Measurements from ENCODE around the gene OR5C1. TPM values are rescaled to one million over a fixed set of nuclear protein-coding genes. Genes with fewer than 3 reads are reported as not detected.
"Not testable (repeated sequence)": the region's sequence is repeated elsewhere in the genome, so short reads cannot be mapped to it uniquely, and the experiment has no call there.

Gene OR5C1
- polyA plus RNA-seq (ENCODE audit: insufficient read length), result not detected

DNA sequence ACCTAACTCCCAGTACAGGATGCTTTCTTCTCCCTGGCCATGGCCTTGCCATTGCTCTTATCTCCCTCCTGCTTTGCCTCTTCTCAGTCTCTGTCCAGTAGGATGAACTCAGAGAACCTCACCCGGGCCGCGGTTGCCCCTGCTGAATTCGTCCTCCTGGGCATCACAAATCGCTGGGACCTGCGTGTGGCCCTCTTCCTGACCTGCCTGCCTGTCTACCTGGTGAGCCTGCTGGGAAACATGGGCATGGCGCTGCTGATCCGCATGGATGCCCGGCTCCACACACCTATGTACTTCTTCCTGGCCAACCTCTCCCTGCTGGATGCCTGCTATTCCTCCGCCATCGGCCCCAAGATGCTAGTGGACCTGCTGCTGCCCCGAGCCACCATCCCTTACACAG, at the start of gene OR5C1:
OR5C1 (plus strand) TSS at position 103 of the 400 bp plus-strand sequence; CDS start at position 103, 0 bp downstream.
- no peak for DNase-seq (ENCODE audit: low read depth)

GRCh38 chr9:122742003-122742402, 46.7 kb upstream of the OR5C1 start, which contains the start of gene OR1L6:
Gene OR1L6, plus strand, starts transcription at chr9:122742303. Its CDS starts 7,545 bp downstream, at chr9:122749848.
- DNase-seq (ENCODE audit: low read depth), result no peak

- no peak for DNase-seq (ENCODE audit: low read depth)
Measured at GRCh38 chr9:122754825-122755224, 33.9 kb upstream of the OR5C1 start.

GRCh38 chr9:122767817-122768216, 20.9 kb upstream of the OR5C1 start:
- no peak for DNase-seq (ENCODE audit: low read depth)

DNA sequence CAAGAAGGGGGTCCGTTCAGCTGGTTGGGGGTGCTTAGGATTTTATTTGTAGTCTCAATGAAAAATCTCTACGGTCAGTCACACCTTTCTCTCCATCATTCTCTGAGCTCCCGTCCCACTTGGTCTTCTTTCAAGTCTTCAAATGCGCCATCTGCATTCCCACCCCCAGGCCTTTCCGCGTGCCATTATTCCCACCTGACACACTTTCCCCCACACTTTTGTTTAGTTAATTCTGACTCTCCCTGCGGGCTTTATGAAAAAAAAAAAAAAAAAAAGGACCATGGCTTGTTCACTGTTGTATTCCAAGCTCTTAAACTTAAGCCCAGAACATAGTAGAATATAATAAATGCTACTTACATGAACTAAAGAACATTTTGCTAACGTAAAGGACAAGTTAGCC, 11.7 kb upstream of the OR5C1 start:
- DNase-seq (ENCODE audit: low read depth), result no peak

GRCh38 chr9:122777935-122778627, 10.7 kb upstream of the OR5C1 start:
- DNase-seq (ENCODE audit: low read depth), result no peak

DNA sequence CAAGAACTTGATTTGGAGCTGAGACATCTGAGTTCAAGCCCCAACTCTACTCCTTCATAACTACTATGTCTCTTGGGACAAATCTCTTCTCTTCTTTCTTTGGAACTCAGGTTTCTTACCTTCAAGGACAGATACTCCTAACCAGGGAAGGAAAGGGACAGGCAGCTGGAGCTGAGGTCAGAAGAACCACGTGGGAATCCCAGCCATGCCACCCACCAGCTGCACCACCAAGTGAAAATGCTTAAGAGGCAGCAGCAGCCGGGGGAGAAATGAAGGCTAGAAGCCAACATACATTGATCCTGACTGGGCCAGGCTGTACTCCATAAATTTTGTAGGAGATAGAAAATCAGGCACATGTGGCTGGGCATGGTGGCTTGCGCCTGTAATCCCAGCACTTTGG, 9.6 kb upstream of the OR5C1 start:
- no peak for DNase-seq (ENCODE audit: low read depth)

- no peak for DNase-seq (ENCODE audit: low read depth)
Measured at GRCh38 chr9:122780026-122780425, 8.7 kb upstream of the OR5C1 start.

DNA sequence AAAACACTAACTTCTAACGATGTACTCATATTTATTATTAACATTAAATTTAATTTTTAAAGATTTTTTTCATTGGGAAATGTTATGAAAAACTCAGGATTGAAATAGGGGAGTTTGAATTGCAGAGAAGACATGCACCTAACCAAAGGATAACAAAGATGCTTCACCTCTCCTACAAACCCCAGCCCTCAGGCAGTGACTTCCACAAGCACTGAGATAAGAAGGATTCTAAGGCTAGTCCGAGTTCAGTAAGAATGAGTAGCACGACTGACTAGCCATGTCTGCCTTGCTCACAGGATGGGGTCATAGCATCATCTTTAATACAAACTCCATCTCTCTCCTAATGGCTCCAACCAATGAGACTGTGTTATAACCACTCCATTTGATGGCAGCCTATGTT, 7.1 kb upstream of the OR5C1 start:
- DNase-seq (ENCODE audit: low read depth), result no peak

DNA sequence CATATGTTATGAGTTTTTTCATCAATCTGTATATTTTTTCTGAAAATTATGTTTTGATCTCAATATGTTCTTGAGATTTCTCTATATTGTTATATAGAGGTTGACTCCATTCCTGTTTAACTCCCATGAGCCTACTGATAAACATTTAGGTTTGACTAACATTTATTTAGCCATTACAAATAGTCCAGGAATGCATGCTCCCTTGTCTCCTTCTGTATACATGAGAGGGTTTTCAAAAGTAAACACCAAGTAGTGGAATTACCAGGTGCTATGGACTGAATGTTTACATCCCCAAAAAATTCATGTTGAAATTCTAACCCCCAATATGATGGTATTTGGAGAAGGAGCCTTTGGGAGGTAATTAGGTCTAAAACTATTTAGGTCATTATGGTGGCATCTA, 3.5 kb upstream of the OR5C1 start:
- no peak for DNase-seq (ENCODE audit: low read depth)

DNA sequence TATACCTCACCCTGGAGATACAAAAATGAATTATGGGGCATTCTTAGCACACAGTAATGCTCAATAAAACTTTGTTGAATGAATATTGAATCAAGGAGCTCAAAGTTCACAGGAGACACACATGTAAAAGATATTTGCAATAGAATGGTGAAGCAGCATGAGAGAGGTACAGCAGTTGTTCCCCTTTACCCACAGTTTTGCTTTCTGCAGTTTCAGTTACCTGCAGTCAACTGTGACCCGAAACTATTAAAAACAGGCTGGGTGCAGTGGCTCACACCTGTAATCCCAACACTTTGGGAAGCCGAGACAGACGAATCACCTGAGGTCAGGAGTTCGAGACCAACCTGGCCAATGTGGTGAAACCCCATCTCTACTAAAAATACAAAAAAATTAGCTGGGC, 2.4 kb upstream of the OR5C1 start:
- DNase-seq (ENCODE audit: low read depth), result no peak

DNA sequence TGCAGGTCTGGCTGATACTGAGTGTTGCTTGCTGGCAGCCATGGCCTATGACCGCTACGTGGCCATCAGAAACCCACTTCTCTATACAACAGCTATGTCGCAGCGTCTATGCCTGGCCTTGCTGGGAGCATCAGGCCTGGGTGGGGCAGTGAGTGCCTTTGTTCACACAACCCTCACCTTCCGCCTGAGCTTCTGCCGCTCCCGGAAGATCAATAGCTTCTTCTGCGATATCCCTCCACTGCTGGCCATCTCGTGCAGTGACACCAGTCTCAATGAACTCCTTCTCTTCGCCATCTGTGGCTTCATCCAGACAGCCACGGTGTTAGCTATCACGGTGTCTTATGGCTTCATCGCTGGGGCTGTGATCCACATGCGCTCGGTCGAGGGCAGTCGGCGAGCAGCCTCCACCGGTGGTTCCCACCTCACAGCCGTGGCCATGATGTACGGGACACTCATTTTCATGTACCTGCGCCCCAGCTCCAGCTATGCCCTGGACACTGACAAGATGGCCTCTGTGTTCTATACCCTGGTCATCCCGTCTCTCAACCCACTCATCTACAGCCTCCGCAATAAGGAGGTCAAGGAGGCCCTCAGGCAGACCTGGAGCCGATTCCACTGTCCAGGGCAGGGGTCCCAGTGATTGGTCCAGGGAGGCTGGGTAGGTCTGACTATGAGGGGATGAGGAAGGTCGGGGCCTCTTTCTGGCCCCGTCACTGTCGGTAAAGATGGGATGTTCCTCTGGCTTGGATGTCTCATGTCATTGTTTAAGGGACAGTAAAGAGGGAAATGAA, 718 bp downstream of the OR5C1 start:
- no peak for DNase-seq (ENCODE audit: low read depth)

GRCh38 chr9:122791872-122792669, 3.3 kb downstream of the OR5C1 start:
- DNase-seq (ENCODE audit: low read depth), result no peak

DNA sequence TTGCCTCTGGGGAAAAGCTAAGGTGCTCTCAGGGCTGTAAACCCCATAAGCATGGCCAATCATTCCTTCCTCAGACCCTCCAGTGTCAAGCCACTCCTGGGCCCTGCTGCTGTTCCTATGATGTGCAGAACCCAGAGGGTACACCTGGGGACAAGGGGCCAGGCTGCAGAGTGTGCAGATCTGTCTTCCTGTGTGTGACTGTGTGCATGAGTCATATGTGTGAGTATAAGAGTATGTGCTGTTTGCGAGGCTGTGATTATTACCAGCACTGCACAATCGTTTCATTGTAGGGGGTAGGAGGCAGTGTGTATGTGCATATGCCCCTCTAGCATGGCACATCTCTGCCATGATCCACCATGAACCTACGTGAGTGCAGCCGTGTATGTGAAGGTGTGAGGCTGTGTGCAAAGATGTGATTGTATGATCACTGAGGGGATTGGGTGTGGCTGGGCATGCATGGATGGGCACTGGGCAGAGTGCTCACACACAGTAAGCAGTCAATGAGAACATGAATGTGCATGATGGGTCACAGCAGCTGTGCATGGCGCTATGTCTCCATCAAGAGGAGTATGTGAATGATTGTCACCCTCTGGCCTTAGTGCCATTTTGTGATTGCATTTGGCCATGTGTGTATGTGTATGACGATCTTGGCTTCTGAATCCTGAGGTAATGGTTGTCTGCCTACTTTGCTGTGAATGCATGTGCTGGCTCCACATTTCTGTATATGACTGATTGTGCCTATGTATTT, 8.8 kb downstream of the OR5C1 start:
- DNase-seq (ENCODE audit: low read depth), result no peak

- no peak for DNase-seq (ENCODE audit: low read depth)
Measured at GRCh38 chr9:122800066-122801060, 11.6 kb downstream of the OR5C1 start, which contains the start of gene OR1K1. Gene OR1K1, plus strand, starts transcription at chr9:122800123. Its CDS starts 0 bp downstream, at chr9:122800123.

DNA sequence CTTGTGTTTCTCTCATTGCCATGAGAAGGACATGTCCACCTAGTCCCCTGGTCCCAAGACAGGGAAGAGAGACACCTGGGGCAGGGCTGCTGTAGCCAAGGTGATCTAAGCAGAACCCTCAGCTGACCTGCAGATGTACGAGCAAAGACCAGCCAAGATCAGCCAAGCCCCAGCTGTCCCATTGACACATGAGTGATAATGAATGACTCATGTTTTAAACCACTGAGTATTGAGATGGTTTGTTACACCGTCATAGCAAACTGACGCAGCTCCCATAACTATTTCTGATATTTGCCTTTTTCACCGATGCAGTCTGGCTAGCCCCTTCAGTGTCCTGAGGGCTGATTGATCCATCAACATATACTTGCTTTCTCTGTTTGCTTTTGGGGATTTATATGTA, 17.9 kb downstream of the OR5C1 start:
- DNase-seq (ENCODE audit: low read depth), result no peak

DNA sequence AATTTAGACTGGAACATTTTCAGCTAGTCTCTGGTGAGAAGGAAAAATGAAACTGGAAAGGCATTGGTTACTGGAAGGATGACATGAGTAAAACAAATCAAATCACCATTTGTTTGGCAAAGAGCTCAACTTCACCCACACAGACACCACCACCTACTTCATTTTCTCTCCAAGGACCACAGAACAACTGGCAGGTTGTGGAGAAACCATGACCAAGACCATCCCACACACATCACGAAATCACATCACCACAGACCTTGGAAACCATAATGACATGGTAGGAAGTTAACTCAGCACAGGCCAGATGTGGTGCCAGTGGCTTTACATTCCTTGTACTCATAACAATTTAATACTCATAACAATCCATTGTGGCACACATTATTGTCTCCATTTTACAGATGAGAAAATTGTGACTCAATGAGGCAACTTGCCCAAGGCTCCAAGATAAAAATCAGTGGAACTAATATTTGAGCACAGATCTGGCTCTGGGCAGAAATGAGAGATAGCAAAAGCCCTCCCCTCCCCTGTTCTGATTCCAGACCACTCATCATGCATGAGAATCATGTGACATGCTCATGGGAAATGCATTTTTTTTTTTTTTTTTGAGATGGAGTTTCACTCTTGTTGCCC, 18.7 kb downstream of the OR5C1 start:
- DNase-seq (ENCODE audit: low read depth), result no peak

- no peak for DNase-seq (ENCODE audit: low read depth)
Measured at GRCh38 chr9:122808141-122808540, 19.4 kb downstream of the OR5C1 start.

DNA sequence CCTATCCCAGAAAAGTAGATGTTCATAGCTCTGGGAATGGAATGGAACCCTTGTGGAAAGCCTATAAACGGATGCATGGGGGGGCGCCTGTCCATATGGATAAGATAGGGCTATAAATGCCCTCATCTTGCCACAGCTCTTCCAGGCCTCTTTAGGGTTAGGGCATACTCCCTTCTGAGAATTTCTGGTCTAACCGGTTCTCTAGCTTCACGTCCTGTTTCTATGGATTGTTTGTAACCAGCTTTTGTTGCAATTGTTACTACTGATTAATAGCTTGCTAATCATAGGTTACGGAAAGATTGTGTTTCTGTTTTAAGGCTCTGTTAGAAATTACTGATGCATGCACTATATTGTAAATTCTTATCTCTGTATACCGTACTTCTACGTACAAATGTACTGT, 20.5 kb downstream of the OR5C1 start:
- DNase-seq (ENCODE audit: low read depth), result not testable (repeated sequence)
